Keratinocyte (primary cell): ENCODE results near the gene KRT9. TPM values are rescaled to one million over a fixed set of nuclear protein-coding genes. Genes with fewer than 3 reads are reported as not detected.

Experiments used
- DNase-seq: peaks from one replicate; pipeline ENCODE4 v3.0.0-alpha.2; 2011; ENCODE audit warnings: low read depth, missing footprints, low spot score
- FAIRE-seq: peaks from 2 replicates; lab custom pipeline; 2011; peaks lifted over from hg19 to GRCh38; lab: Jason Lieb, UNC
- H2AFZ ChIP-seq: 2 replicates; pipeline ENCODE4 v1.6.0; 2012; ENCODE audit warnings: low read length, control low read depth, inconsistent platforms; ENCODE audit not compliant: control insufficient read depth
- H3K27ac ChIP-seq: 2 replicates; pipeline ENCODE4 v1.5.1; 2011; ENCODE audit warnings: low read length; ENCODE audit not compliant: control insufficient read depth, insufficient read depth
- H3K27me3 ChIP-seq: 3 replicates; pipeline ENCODE4 v1.6.0; 2011; ENCODE audit warnings: low read length; ENCODE audit not compliant: control insufficient read depth, insufficient read depth; ENCODE audit errors: extremely low read depth
- H3K36me3 ChIP-seq, 2 experiments: 2 replicates in 1 of 2; 3 replicates in 1 of 2; pipeline ENCODE4 v1.5.1; 2011; ENCODE audit warnings: low read length in 2 of 2, mild to moderate bottlenecking in 1 of 2; ENCODE audit not compliant: control insufficient read depth in 2 of 2, insufficient read depth in 2 of 2; ENCODE audit errors: extremely low read depth in 1 of 2
- H3K4me1 ChIP-seq: 3 replicates; pipeline ENCODE4 v1.5.1; 2011; ENCODE audit warnings: low read length; ENCODE audit not compliant: control insufficient read depth, insufficient read depth; ENCODE audit errors: extremely low read depth
- H3K4me2 ChIP-seq: 3 replicates; pipeline ENCODE4 v1.6.0; 2011; ENCODE audit warnings: low read depth, low read length; ENCODE audit not compliant: control insufficient read depth, insufficient read depth; ENCODE audit errors: extremely low read depth
- H3K4me3 ChIP-seq, 3 experiments: fragments of 200-600 bp in 1 of 3; sonication (generic) in 1 of 3; 2 replicates in 2 of 3; 3 replicates in 1 of 3; pipeline ENCODE4 v1.5.1; 2011 to 2016; ENCODE audit warnings: low read length in 3 of 3, mild to moderate bottlenecking in 3 of 3, control low read depth in 2 of 3, inconsistent platforms in 1 of 3, low read depth in 1 of 3, mixed read lengths in 1 of 3, mixed run types in 1 of 3, moderate library complexity in 1 of 3; ENCODE audit not compliant: control insufficient read depth in 2 of 3, insufficient read depth in 2 of 3; ENCODE audit errors: extremely low read depth in 1 of 3
- H3K79me2 ChIP-seq: 2 replicates; pipeline ENCODE4 v1.6.0; 2012; ENCODE audit warnings: low read length; ENCODE audit not compliant: control insufficient read depth, insufficient read depth
- H3K9ac ChIP-seq: 3 replicates; pipeline ENCODE4 v1.6.0; 2011; ENCODE audit warnings: low read length; ENCODE audit not compliant: control insufficient read depth, insufficient read depth; ENCODE audit errors: extremely low read depth
- H3K9me1 ChIP-seq: 3 replicates; pipeline ENCODE4 v1.6.0; 2011; ENCODE audit warnings: low read length; ENCODE audit not compliant: control insufficient read depth, insufficient read depth; ENCODE audit errors: extremely low read depth
- H3K9me3 ChIP-seq: 2 replicates; pipeline ENCODE4 v1.5.1; 2012; ENCODE audit warnings: low read depth, low read length; ENCODE audit not compliant: control insufficient read depth
- H4K20me1 ChIP-seq: 3 replicates; pipeline ENCODE4 v1.6.0; 2011; ENCODE audit warnings: low read length; ENCODE audit not compliant: control insufficient read depth, insufficient read depth; ENCODE audit errors: extremely low read depth
- CTCF ChIP-seq, 3 experiments: IDR thresholded peaks in 1 of 3; conservative IDR thresholded peaks in 1 of 3; optimal IDR thresholded peaks in 1 of 3; 2 replicates in 2 of 3; 3 replicates in 1 of 3; pipeline versions ENCODE3 to v1.5.1; 2011; ENCODE audit warnings: low read length in 3 of 3, mild to moderate bottlenecking in 3 of 3, moderate library complexity in 2 of 3, control low read depth in 1 of 3, inconsistent platforms in 1 of 3; ENCODE audit not compliant: insufficient read depth in 2 of 3; ENCODE audit errors: extremely low read depth in 1 of 3
- EZH2 ChIP-seq: IDR thresholded peaks from one replicate; pipeline ENCODE4 v1.6.1; 2012; ENCODE audit warnings: inconsistent platforms, mild to moderate bottlenecking, low read length, moderate library complexity
- dilution Hi-C: fragments of 300-500 bp; cut with MboI; formaldehyde crosslinking; loops from one replicate; pipeline ENCODE4 v1.7.0; 2020; ENCODE audit warnings: low sequenced_read_pairs; ENCODE audit not compliant: extremely low pct_ligation_motif_present
- polyA plus RNA-seq, 5 experiments: library from polyadenylated mRNA; depleted of rRNA in 3 of 5; stranded (reverse) in 3 of 5; stranded (forward) in 1 of 5; unstranded in 1 of 5; fragments of >200 nt; gene quantifications; 1 replicate in 1 of 5; 2 replicates in 3 of 5; 3 replicates in 1 of 5; pipeline versions ENCODE4 v1.2.1 to v1.2.3, GENCODE V29; 2011 to 2012; ENCODE audit warnings: missing spikeins in 2 of 5, low read depth in 1 of 5, low replicate concordance in 1 of 5

KRT9 gene
- polyA plus RNA-seq, 1 donor (not counting 4 experiments of a cell fraction or from before 2014, with no cell fraction given): 1.6 TPM

GRCh38 chr17:41556931-41557330 is 14.9 kb downstream of the KRT9 start:
- Histone ChIP-seq H3K9ac (no peak overlapping the region), H3K4me2 (no peak overlapping the region), H3K27ac (no peak overlapping the region), H3K9me3 (no peaks in the 10 kb centered on the region), H3K27me3 (no peaks in the 10 kb centered on the region), H3K4me1 (peaks cover 28% of the 10 kb centered on the region), H3K36me3 (no peaks in the 10 kb centered on the region), H2AFZ (no peak overlapping the region), H3K4me3 (no peak overlapping the region), H3K9me1 (no peaks in the 10 kb centered on the region), H4K20me1 (no peaks in the 10 kb centered on the region), H3K79me2 (no peaks in the 10 kb centered on the region)
- DNase-seq (no peak), FAIRE-seq (no peak)
- dilution Hi-C loops: no loop called here
- TF ChIP-seq CTCF (optimal IDR thresholded peaks at IDR 0.05 in 1 of 3, IDR thresholded peaks at IDR 0.05 in 1 of 3, conservative IDR thresholded peaks at IDR 0.05 in 1 of 3; ENCODE audit: extremely low read depth in 1 of 3, insufficient read depth in 2 of 3, low read length in 3 of 3): no peak
- TF ChIP-seq EZH2: no peak

GRCh38 chr17:41556306-41556705 is 15.6 kb downstream of the KRT9 start:
- H3K4me2 ChIP-seq: no peak overlapping the region
- H3K9me1 ChIP-seq: no peaks in the 10 kb centered on the region
- no peak overlapping the region for H3K27ac ChIP-seq
- no peak for DNase-seq
- H3K4me3 ChIP-seq: no peak overlapping the region
- H3K79me2 ChIP-seq: no peaks in the 10 kb centered on the region
- no peak overlapping the region for H3K9ac ChIP-seq
- peaks cover 28% of the 10 kb centered on the region for H3K4me1 ChIP-seq
- TF ChIP-seq CTCF (optimal IDR thresholded peaks at IDR 0.05 in 1 of 3, IDR thresholded peaks at IDR 0.05 in 1 of 3, conservative IDR thresholded peaks at IDR 0.05 in 1 of 3; ENCODE audit: extremely low read depth in 1 of 3, insufficient read depth in 2 of 3, low read length in 3 of 3) (no peak), EZH2 (no peak)
- no peaks in the 10 kb centered on the region for H4K20me1 ChIP-seq
- H2AFZ ChIP-seq: no peak overlapping the region
- dilution Hi-C loops: no loop called here
- H3K27me3 ChIP-seq: no peaks in the 10 kb centered on the region
- H3K9me3 ChIP-seq: no peaks in the 10 kb centered on the region
- no peaks in the 10 kb centered on the region for H3K36me3 ChIP-seq
- FAIRE-seq: no peak
